ENCODE results near the gene NUMA1. TPM values are rescaled to one million over a fixed set of nuclear protein-coding genes. Genes with fewer than 3 reads are reported as not detected.

Gene NUMA1
- total RNA-seq, 1 experiment from 2014 or later = 145 TPM

- intact Hi-C loops (cut with micrococcal nuclease; ENCODE audit: unreplicated experiment) = no loop called here
- TF ChIP-seq TCF7L2 (IDR thresholded peaks at IDR 0.05; ENCODE audit: low read depth, low read length) (no peak), REST (IDR thresholded peaks at IDR 0.05; ENCODE audit: insufficient read depth in 1 of 2, low read depth in 2 of 2, low read length in 1 of 2) (no peak), CTCF (IDR thresholded peaks at IDR 0.05) (no peak), POLR2AphosphoS5 (IDR thresholded peaks at IDR 0.05; ENCODE audit: low read depth, low read length) (no peak), SIN3A (IDR thresholded peaks at IDR 0.05; ENCODE audit: borderline replicate concordance, insufficient read depth, low read depth, low read length) (no peak)
- no peak for DNase-seq (ENCODE audit: low read depth, low spot score)
- no peak overlapping the region for H3K27ac ChIP-seq (ENCODE audit: low read length)
- ChIA-PET POLR2A (no interaction called here), CTCF (interaction anchor here (0.6 kb wide), 1 partner anchor 367 kb away, joined by 8 read pairs; the partner anchor contains the start of gene CLPB)
- H3K4me1 ChIP-seq (ENCODE audit: control insufficient read depth, insufficient read depth, low read length) = peaks cover 16% of the 10 kb centered on the region
- H3K36me3 ChIP-seq (ENCODE audit: control insufficient read depth, insufficient read depth, low read length) = peaks cover 2% of the 10 kb centered on the region; the same call in 1 of the 2 replicates
- ATAC-seq = no peak
- H3K4me3 ChIP-seq (ENCODE audit: low read depth in 2 of 2, low read length in 2 of 2) = no peak overlapping the region
- no TSS peak for BruUV-seq (replicated peaks)
- in situ Hi-C loops (cut with HindIII; ENCODE audit: low pct_unique_long_range_greater_than_20kb, low sequenced_read_pairs) = no loop called here
- H3K27me3 ChIP-seq (ENCODE audit: control insufficient read depth, insufficient read depth, low read length) = no peaks in the 10 kb centered on the region
- no peaks in the 10 kb centered on the region for H3K9me3 ChIP-seq (ENCODE audit: control insufficient read depth, insufficient read depth, low read depth, low read length)
Measured at GRCh38 chr11:72067266-72067665, 13.1 kb downstream of the NUMA1 start.

- intact Hi-C loops (cut with micrococcal nuclease; ENCODE audit: unreplicated experiment) (no loop called here), in situ Hi-C loops (cut with HindIII; ENCODE audit: low pct_unique_long_range_greater_than_20kb, low sequenced_read_pairs) (no loop called here)
- no peak overlapping the region for H3K4me3 ChIP-seq (ENCODE audit: low read depth in 2 of 2, low read length in 2 of 2)
- peaks cover 12% of the 10 kb centered on the region for H3K4me1 ChIP-seq (ENCODE audit: control insufficient read depth, insufficient read depth, low read length)
- H3K36me3 ChIP-seq (ENCODE audit: control insufficient read depth, insufficient read depth, low read length) = peaks cover 2% of the 10 kb centered on the region; the same call in 1 of the 2 replicates
- no peak overlapping the region for H3K27ac ChIP-seq (ENCODE audit: low read length)
- no peaks in the 10 kb centered on the region for H3K9me3 ChIP-seq (ENCODE audit: control insufficient read depth, insufficient read depth, low read depth, low read length)
- CTCF ChIA-PET = no interaction called here
- TF ChIP-seq CTCF (IDR thresholded peaks at IDR 0.05) (no peak), SIN3A (IDR thresholded peaks at IDR 0.05; ENCODE audit: borderline replicate concordance, insufficient read depth, low read depth, low read length) (no peak), POLR2AphosphoS5 (IDR thresholded peaks at IDR 0.05; ENCODE audit: low read depth, low read length) (no peak), TCF7L2 (IDR thresholded peaks at IDR 0.05; ENCODE audit: low read depth, low read length) (no peak), REST (IDR thresholded peaks at IDR 0.05; ENCODE audit: insufficient read depth in 1 of 2, low read depth in 2 of 2, low read length in 1 of 2) (no peak)
- BruUV-seq (replicated peaks) = no TSS peak
- DNase-seq (ENCODE audit: low read depth, low spot score) = no peak
- no peak for ATAC-seq
- POLR2A ChIA-PET = no interaction called here
- H3K27me3 ChIP-seq (ENCODE audit: control insufficient read depth, insufficient read depth, low read length) = no peaks in the 10 kb centered on the region
Measured at GRCh38 chr11:72066855-72067254, 13.5 kb downstream of the NUMA1 start.
